Mesenchymal stem cell (in vitro differentiated cells and primary cell): ENCODE measurements around the gene C12orf57.

Source experiments
- DNase-seq: peaks from one replicate; pipeline ENCODE4 v3.0.0-alpha.2; 2013
- H2AFZ ChIP-seq: one replicate; pipeline ENCODE4 v1.6.1; 2013; ENCODE audit warnings: low read depth, mild to moderate bottlenecking, control low read depth, inconsistent platforms, low read length, moderate library complexity
- H2AK5ac ChIP-seq: 2 replicates; pipeline ENCODE4 v1.6.1; 2013; ENCODE audit warnings: low read length, moderate library complexity, mild to moderate bottlenecking, inconsistent platforms; ENCODE audit not compliant: severe bottlenecking
- H2BK120ac ChIP-seq: one replicate; pipeline ENCODE4 v1.6.1; 2013; ENCODE audit warnings: low read depth, mild to moderate bottlenecking, inconsistent platforms, low read length, moderate library complexity
- H2BK12ac ChIP-seq, 2 experiments: one replicate each; pipeline ENCODE4 v1.6.1; 2013; ENCODE audit warnings: inconsistent platforms in 2 of 2, low read length in 2 of 2, mild to moderate bottlenecking in 2 of 2, moderate library complexity in 2 of 2, control low read depth in 1 of 2
- H2BK15ac ChIP-seq: one replicate; pipeline ENCODE4 v1.6.1; 2013; ENCODE audit warnings: mild to moderate bottlenecking, low read depth, inconsistent platforms; ENCODE audit not compliant: poor library complexity, severe bottlenecking
- H2BK5ac ChIP-seq: 2 replicates; pipeline ENCODE4 v1.6.1; 2013; ENCODE audit warnings: low read depth, mild to moderate bottlenecking, low read length, control low read depth, inconsistent platforms; ENCODE audit not compliant: poor library complexity, severe bottlenecking
- H3K14ac ChIP-seq, 2 experiments: one replicate each; pipeline ENCODE4 v1.6.1; 2013; ENCODE audit warnings: inconsistent platforms in 2 of 2, low read length in 2 of 2, control low read depth in 1 of 2, mild to moderate bottlenecking in 1 of 2, moderate library complexity in 1 of 2
- H3K18ac ChIP-seq, 2 experiments: one replicate each; pipeline ENCODE4 v1.6.1; 2013; ENCODE audit warnings: inconsistent platforms in 2 of 2, low read length in 2 of 2, control low read depth in 1 of 2, low read depth in 1 of 2, mild to moderate bottlenecking in 1 of 2
- H3K23ac ChIP-seq, 2 experiments: one replicate each; pipeline ENCODE4 v1.6.1; 2013; ENCODE audit warnings: inconsistent platforms in 2 of 2, low read length in 2 of 2, mild to moderate bottlenecking in 2 of 2, moderate library complexity in 2 of 2, control low read depth in 1 of 2
- H3K27ac ChIP-seq: 2 replicates; pipeline ENCODE4 v1.5.1; 2013; ENCODE audit warnings: mild to moderate bottlenecking, moderate library complexity, low read length, control low read depth, inconsistent platforms; ENCODE audit not compliant: poor library complexity, severe bottlenecking
- H3K27me3 ChIP-seq, 2 experiments: 2 replicates each; pipeline versions ENCODE4 v1.6.1 to v1.7.0; 2013; ENCODE audit warnings: low read length in 2 of 2, mild to moderate bottlenecking in 2 of 2, moderate library complexity in 2 of 2, control low read depth in 1 of 2, inconsistent platforms in 1 of 2; ENCODE audit not compliant: control insufficient read depth in 1 of 2, insufficient read depth in 1 of 2
- H3K36me3 ChIP-seq, 2 experiments: 2 replicates each; pipeline versions ENCODE4 v1.6.1 to v1.7.0; 2013; ENCODE audit warnings: low read length in 2 of 2, control low read depth in 1 of 2, inconsistent platforms in 1 of 2, low read depth in 1 of 2, mild to moderate bottlenecking in 1 of 2; ENCODE audit not compliant: insufficient read depth in 2 of 2, control insufficient read depth in 1 of 2
- H3K4ac ChIP-seq, 2 experiments: one replicate each; pipeline ENCODE4 v1.6.1; 2013; ENCODE audit warnings: inconsistent platforms in 2 of 2, low read length in 2 of 2, mild to moderate bottlenecking in 2 of 2, moderate library complexity in 2 of 2, control low read depth in 1 of 2, low read depth in 1 of 2
- H3K4me1 ChIP-seq: 2 replicates; pipeline ENCODE4 v1.6.1; 2013; ENCODE audit warnings: low read depth, low read length, control low read depth; ENCODE audit not compliant: control insufficient read depth, insufficient read depth
- H3K4me2 ChIP-seq: 2 replicates; pipeline ENCODE4 v1.6.1; 2013; ENCODE audit warnings: low read length, mild to moderate bottlenecking, inconsistent platforms; ENCODE audit not compliant: poor library complexity, severe bottlenecking
- H3K4me3 ChIP-seq, 2 experiments: 2 replicates each; pipeline versions ENCODE4 v1.5.1 to v1.7.0; 2013; ENCODE audit warnings: low read length in 2 of 2, mild to moderate bottlenecking in 2 of 2, control low read depth in 1 of 2, low read depth in 1 of 2; ENCODE audit not compliant: insufficient read depth in 1 of 2
- H3K79me1 ChIP-seq: replicated peaks from 2 replicates; pipeline ENCODE4 v1.6.1; 2013; ENCODE audit warnings: mild to moderate bottlenecking, control low read depth, low read length, inconsistent platforms; ENCODE audit not compliant: poor library complexity, severe bottlenecking
- H3K9ac ChIP-seq: 2 replicates; pipeline ENCODE4 v1.7.0; 2013; ENCODE audit warnings: mild to moderate bottlenecking, low read length, moderate library complexity
- H3K9me3 ChIP-seq: 2 replicates; pipeline ENCODE4 v1.7.0; 2013; ENCODE audit warnings: mild to moderate bottlenecking, low read length; ENCODE audit not compliant: control insufficient read depth
- H4K8ac ChIP-seq: one replicate; pipeline ENCODE4 v1.6.1; 2013; ENCODE audit warnings: inconsistent platforms, mild to moderate bottlenecking, low read length, moderate library complexity
- H4K91ac ChIP-seq: one replicate; pipeline ENCODE4 v1.6.1; 2013; ENCODE audit warnings: mild to moderate bottlenecking, low read length, inconsistent platforms
- WGBS: methylation state at CpG from one replicate; pipeline ENCODE4 v1.1.7; 2013; ENCODE audit warnings: mixed read lengths; 5-methylcytosine and 5-hydroxymethylcytosine counted together

C12orf57 gene

DNA sequence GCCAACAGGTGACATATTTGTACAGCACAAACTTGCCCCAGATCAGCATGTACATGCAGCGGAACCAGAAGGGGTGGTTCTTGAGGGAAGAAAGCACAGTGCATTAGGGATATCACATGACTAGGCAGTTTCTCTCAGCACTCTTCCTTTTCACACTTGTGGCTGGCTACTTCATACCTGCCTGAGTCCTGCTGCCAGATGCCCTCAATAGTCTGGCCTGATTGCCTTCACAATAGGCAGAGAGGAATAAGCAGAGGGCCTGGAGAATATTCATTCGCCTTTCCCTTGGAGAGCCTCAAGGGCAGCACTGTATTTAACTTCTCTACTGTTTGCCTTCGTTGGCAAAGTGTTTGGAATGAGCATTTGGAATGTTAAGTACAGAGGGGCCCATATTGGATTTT, 34.8 kb downstream of the C12orf57 start:
- H2BK12ac ChIP-seq, result no peak overlapping the region
- H3K4ac ChIP-seq, result no peak overlapping the region
- no peak overlapping the region for H3K9ac ChIP-seq
- H3K27me3 ChIP-seq, result no peaks in the 10 kb centered on the region
- 92% methylated on average over 3 of the region's 3 CpGs for WGBS
- H3K23ac ChIP-seq, result no peak overlapping the region
- H3K4me2 ChIP-seq, result no peak overlapping the region
- no peak overlapping the region for H4K91ac ChIP-seq
- no peaks in the 10 kb centered on the region for H3K9me3 ChIP-seq
- no peak overlapping the region for H2BK5ac ChIP-seq
- no peak overlapping the region for H3K4me3 ChIP-seq
- no peaks in the 10 kb centered on the region for H3K4me1 ChIP-seq
- DNase-seq, result no peak
- no peak overlapping the region for H3K14ac ChIP-seq
- no peak overlapping the region for H2AK5ac ChIP-seq
- H2BK120ac ChIP-seq, result no peak overlapping the region
- H2AFZ ChIP-seq, result no peak overlapping the region
- no peak overlapping the region for H3K27ac ChIP-seq
- H3K36me3 ChIP-seq, result peaks cover 70 to 100% of the 10 kb centered on the region in 2 experiments
- H3K18ac ChIP-seq, result no peak overlapping the region
- H2BK15ac ChIP-seq, result no peak overlapping the region
- peaks cover 26% of the 10 kb centered on the region for H3K79me1 ChIP-seq
- no peak overlapping the region for H4K8ac ChIP-seq

DNA sequence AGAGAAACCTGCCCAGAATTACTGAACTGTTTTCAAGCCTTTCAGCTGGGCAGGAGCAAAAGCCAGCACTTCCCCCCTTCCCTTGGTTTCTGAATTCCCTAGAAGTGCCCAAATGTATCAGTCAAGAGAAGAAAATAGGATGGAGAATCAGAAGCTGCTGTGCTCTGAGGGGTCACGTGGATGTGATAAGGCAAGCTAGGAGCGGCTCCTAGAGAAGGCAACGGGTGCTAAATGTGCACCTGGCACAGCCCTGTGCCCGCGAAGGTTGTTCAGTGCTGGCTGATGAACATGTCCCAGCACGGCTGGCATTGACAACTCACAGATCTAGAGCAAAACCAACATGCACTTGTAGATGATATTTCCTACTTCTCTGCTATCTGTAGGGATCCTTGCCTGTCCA, 35.2 kb downstream of the C12orf57 start:
- Histone ChIP-seq H3K9me3 (no peaks in the 10 kb centered on the region), H2BK15ac (no peak overlapping the region), H3K9ac (no peak overlapping the region), H4K91ac (no peak overlapping the region), H3K36me3 (peaks cover 66 to 100% of the 10 kb centered on the region in 2 experiments), H2BK12ac (no peak overlapping the region), H3K27ac (no peak overlapping the region), H2BK5ac (no peak overlapping the region), H3K27me3 (no peaks in the 10 kb centered on the region), H4K8ac (no peak overlapping the region), H3K4me2 (no peak overlapping the region), H3K4ac (no peak overlapping the region), H2AFZ (no peak overlapping the region), H3K79me1 (peaks cover 22% of the 10 kb centered on the region), H3K23ac (no peak overlapping the region), H3K18ac (no peak overlapping the region), H3K14ac (no peak overlapping the region), H3K4me3 (no peak overlapping the region), H2BK120ac (no peak overlapping the region), H2AK5ac (no peak overlapping the region), H3K4me1 (no peaks in the 10 kb centered on the region)
- WGBS, result 96% methylated on average over 6 of the region's 6 CpGs
- DNase-seq, result no peak

DNA sequence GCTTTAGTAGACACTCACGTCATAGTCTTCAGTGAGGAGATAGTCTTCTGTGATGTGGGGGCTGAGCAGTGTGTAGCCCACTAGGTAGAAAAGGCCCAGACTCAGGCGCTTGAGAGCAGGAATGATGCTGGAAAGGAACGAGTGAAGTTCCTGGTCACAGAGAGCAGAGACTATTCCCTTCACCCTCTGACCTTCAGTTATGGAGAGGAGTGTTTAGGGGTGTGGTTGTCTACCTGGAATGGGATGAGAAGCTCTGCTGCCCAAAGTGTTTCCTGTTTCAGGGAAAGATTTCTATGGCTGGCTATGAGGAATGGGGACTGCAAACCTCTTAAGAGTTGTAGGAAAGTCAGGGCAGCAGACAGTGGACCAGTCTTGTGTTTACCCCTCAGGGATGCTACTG, 35.6 kb downstream of the C12orf57 start:
- Histone ChIP-seq H3K9ac (no peak overlapping the region), H3K27ac (no peak overlapping the region), H3K18ac (no peak overlapping the region), H3K4me3 (no peak overlapping the region), H3K79me1 (peaks cover 23% of the 10 kb centered on the region), H3K14ac (no peak overlapping the region), H3K27me3 (no peaks in the 10 kb centered on the region), H3K4ac (no peak overlapping the region), H3K9me3 (no peaks in the 10 kb centered on the region), H2BK5ac (no peak overlapping the region), H2AK5ac (no peak overlapping the region), H3K4me2 (no peak overlapping the region), H2BK15ac (no peak overlapping the region), H3K23ac (no peak overlapping the region), H3K36me3 (peaks cover 62 to 100% of the 10 kb centered on the region in 2 experiments), H2BK12ac (no peak overlapping the region), H4K91ac (no peak overlapping the region), H3K4me1 (no peaks in the 10 kb centered on the region), H4K8ac (no peak overlapping the region), H2BK120ac (no peak overlapping the region), H2AFZ (no peak overlapping the region)
- DNase-seq, result no peak
- 83% methylated on average over 3 of the region's 3 CpGs for WGBS

DNA sequence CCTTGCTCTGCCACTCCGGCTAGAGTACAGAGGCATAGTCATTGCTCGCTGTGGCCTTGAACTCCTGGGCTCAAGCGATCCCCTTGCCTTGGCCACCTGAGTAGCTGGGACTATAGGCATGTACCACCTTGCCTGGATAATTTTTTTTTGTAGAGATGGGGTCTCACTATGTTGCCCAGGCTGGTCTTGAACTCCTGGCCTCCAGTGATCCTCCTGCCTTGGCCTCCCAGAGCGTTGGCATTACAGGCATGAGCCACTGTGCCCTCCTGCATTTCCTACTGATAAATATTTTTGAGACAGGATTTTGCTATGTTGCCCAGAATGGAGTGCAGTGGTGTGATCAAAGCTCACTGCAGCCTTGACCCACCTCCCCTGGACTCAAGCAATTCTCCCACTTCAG, 36.3 kb downstream of the C12orf57 start:
- no peaks in the 10 kb centered on the region for H3K27me3 ChIP-seq
- 100% methylated on average over 3 of the region's 4 CpGs for WGBS
- H2AK5ac ChIP-seq, result no peak overlapping the region
- H3K4me2 ChIP-seq, result no peak overlapping the region
- peaks cover 61 to 98% of the 10 kb centered on the region in 2 experiments for H3K36me3 ChIP-seq
- H4K8ac ChIP-seq, result no peak overlapping the region
- H3K4me1 ChIP-seq, result no peaks in the 10 kb centered on the region
- H3K4me3 ChIP-seq, result no peak overlapping the region
- H3K14ac ChIP-seq, result no peak overlapping the region
- H3K23ac ChIP-seq, result no peak overlapping the region
- H4K91ac ChIP-seq, result no peak overlapping the region
- H3K9ac ChIP-seq, result no peak overlapping the region
- H3K18ac ChIP-seq, result no peak overlapping the region
- H2BK120ac ChIP-seq, result no peak overlapping the region
- H2AFZ ChIP-seq, result no peak overlapping the region
- no peaks in the 10 kb centered on the region for H3K9me3 ChIP-seq
- H3K79me1 ChIP-seq, result peaks cover 24% of the 10 kb centered on the region
- no peak overlapping the region for H2BK15ac ChIP-seq
- H2BK12ac ChIP-seq, result no peak overlapping the region
- no peak overlapping the region for H3K4ac ChIP-seq
- no peak overlapping the region for H3K27ac ChIP-seq
- no peak overlapping the region for H2BK5ac ChIP-seq
- no peak for DNase-seq
